HG02642 (cell line): ENCODE data around the gene P2RY2.
A peak's percentile ranks its signal among the peaks of the same experiment; 100 is the strongest.

ENCODE experiments used
- ATAC-seq: cut with Tn5 transposase; IDR thresholded peaks from one replicate; pipeline ENCODE4 v1.9.1; 2021; ENCODE audit warnings: mild to moderate bottlenecking; ENCODE audit not compliant: unreplicated experiment, poor library complexity

P2RY2 gene

GRCh38 chr11:73218106-73218829 is at the start of gene P2RY2:
TSS of gene P2RY2 (plus strand) at chr11:73218281. CDS start at chr11:73234160, 15,879 bp downstream.
- ATAC-seq = no peak

- no peak for ATAC-seq
These were observed 49.0 kb upstream of the P2RY2 start for GRCh38 chr11:73168925-73169579.

- ATAC-seq = no peak
These were observed 47.9 kb upstream of the P2RY2 start for GRCh38 chr11:73170140-73170539.

GRCh38 chr11:73171436-73172161 is 46.5 kb upstream of the P2RY2 start:
- ATAC-seq = no peak

GRCh38 chr11:73172992-73173656 is 45.0 kb upstream of the P2RY2 start:
- ATAC-seq = no peak

- no peak for ATAC-seq
These were observed 44.2 kb upstream of the P2RY2 start for GRCh38 chr11:73173755-73174494.

GRCh38 chr11:73174495-73174791 is 43.6 kb upstream of the P2RY2 start:
- no peak for ATAC-seq

GRCh38 chr11:73175551-73176144 is 42.4 kb upstream of the P2RY2 start:
- ATAC-seq = no peak

- ATAC-seq = no peak
These were observed 41.8 kb upstream of the P2RY2 start for GRCh38 chr11:73176145-73176873.

- ATAC-seq = no peak
These were observed 41.3 kb upstream of the P2RY2 start for GRCh38 chr11:73176874-73177155.

- ATAC-seq = no peak
These were observed 40.7 kb upstream of the P2RY2 start for GRCh38 chr11:73177380-73177777.

GRCh38 chr11:73177778-73178539 is 40.1 kb upstream of the P2RY2 start:
- ATAC-seq = peak; percentile 82

GRCh38 chr11:73178681-73179080 is 39.4 kb upstream of the P2RY2 start:
- ATAC-seq = no peak

- ATAC-seq = no peak
These were observed 35.2 kb upstream of the P2RY2 start for GRCh38 chr11:73182824-73183321.

- peak; percentile 55 for ATAC-seq
These were observed 33.0 kb upstream of the P2RY2 start for GRCh38 chr11:73184953-73185671.

GRCh38 chr11:73185680-73186293 is 32.3 kb upstream of the P2RY2 start:
- no peak for ATAC-seq

GRCh38 chr11:73186294-73186850 is 31.7 kb upstream of the P2RY2 start:
- no peak for ATAC-seq
